SW 1271 (cell line): Measurements from ENCODE around the gene SSH2.
"Not testable (repeated sequence)": the region's sequence is repeated elsewhere in the genome, so short reads cannot be mapped to it uniquely, and the experiment has no call there.

Experiments
- DNase-seq, 2 experiments: peaks; one replicate each; lab custom pipeline; 2025; lab: John Stamatoyannopoulos, UW

Gene SSH2

DNA sequence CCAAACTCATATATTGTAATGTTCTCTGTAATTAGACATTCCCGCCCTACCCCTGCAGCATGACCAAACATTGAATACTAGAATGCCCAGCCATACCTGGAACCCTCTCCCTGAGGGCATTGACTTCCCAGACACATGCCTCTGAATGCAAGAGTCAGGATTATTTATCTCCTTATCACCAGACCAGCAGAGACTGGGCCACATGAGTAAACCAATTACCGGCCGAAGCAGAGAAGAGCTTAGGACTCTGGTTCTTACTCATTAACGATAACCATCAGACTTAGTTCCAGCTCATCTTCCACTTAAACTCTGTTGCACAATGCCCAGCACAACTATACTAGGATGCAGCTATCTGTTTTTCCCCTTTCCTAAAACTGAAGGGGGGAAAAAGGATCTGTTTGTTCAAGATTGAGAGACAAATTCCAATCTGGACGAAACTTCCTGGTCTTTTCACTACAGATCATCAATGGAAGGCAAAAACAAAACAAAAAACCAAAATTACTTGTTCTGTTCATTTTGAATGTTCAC lies 219.1 kb downstream of the SSH2 start:
- no peak for DNase-seq

DNA sequence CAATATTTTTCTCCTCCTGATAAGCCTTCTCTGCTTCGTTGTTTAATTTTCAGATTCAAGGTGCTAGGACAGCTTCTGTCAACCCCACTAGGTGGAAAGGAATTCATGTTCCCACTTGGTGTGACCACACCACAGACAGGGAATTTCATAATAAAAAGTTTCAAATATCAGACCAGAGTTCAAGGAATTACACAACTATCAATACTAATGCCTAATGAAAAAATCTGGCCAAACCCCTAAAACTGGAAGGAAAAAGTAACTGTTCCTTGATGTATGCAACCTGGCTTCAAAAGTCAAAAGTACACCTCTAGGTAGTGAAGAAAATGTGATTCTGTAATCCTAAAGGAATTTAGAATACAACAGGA lies 219.5 kb downstream of the SSH2 start:
- DNase-seq, result no peak

DNA sequence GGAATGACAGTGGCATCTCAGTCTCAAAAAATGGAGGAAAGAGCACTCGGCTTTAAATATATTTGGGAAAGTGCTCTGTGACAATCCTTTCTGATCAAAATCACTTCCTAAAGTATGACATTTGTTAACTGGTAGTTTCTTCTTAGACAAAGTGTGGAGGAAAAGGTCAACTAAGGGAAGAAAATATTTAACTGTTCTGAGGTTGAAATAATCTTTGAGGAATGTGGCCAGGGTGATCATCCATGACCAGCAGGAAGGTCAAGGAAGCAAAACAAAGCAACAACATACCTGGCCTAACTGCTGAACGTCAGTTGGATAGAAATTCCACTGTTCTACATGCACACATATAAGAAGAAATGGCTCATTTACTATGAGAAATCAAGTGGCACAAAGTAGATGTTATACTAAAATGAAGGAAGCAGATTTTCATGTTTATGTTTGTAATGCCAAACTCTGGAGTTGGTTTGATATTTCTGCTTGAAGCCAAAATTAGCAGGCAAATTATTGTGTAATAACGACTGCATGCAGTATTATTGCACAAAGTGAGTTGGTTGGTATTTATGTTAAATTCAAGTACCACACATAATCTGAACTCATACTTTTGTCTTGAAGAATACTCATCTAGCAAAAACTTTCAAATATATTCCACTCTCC lies 220.0 kb downstream of the SSH2 start:
- DNase-seq, result no peak

DNA sequence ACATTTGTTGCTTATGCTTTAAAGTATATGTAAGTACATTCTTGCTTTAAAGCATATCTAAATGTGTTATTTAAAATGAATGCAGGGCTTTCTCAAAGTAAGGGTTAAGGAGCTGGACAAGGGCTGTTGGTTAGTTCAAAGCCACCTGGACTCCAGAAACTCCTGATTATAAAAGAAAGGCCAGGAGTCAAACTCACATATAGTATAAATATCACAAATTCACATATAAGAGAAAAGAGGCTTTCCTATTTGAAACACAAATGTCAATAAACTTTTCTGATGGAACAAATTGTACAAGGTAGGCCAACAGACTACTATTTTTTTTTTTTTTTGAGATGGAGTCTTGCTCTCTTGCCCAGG lies 222.8 kb downstream of the SSH2 start:
- DNase-seq, result no peak

DNA sequence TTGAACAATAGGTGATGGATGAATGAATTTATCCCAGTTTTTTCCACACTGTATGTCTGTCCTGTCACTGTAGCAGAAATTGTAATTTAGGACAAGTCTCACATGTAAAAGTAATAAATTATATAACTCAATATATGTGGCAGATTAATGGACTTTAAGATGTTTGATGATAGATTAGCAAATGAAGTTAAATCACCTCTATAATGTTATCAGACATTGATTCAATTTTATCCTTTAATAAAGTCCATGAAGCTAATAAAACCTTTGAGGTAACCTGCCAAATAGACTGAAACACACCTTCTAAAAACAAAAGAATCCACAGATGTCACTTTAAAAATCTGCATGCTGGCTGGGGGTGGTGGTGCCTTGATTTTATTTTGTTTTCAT lies 224.0 kb downstream of the SSH2 start:
- DNase-seq, result no peak

DNA sequence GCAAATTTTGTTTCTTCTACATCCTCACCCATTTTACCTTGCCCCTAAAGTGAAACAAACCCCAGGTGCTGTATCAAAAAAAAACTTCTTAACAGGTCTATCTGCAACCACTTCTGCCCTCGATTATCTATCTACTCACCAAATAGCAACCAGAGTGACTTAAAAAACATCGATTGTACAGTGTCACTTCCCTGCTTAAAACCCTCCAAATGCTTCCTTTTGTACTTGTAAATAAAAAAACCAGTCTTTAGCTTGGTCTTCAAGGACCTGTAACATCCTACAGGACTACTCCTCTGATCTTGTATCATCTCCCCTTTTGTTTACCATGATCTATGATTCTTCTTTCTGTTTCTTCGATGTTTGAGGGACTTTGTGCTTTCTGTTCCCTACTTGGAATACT lies 224.6 kb downstream of the SSH2 start:
- DNase-seq, result no peak

DNA sequence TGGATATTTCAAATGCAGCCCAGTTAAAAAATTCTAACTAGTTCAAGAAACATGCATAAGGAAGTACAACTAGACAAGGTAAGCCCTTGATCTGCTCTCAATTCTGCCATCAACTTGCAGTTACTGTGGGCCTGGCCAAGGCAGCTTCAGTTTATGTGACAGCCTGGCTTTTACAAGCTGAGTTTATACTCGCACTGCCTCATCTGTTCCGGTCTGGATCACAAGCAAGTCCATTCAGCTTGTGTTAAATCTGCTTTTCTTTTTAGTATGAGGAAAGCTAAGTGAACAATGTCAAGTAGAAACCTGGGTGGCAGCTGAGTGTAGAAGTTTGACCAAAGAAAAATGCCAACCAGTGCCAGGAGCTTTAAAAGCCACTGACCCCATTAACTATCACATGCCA lies 230.7 kb downstream of the SSH2 start:
- DNase-seq, result no peak

DNA sequence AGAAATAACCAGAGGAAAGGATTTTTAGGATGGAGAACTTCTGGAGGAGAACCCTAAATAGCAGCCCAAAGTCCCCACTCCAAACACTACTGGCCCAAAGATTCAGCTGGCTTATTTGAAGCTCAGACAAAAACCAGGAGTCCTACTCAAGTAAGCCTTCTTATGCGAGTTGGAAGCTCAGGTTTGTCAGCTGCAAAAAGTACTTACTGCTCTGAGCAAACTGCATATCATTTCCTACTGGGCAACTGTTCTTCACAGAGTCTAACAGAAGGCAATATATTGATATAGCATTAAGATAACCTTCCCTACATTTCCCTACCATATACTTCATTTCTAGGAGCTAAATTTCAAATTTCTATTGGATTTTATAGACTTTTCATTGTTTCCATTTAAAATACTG lies 231.2 kb downstream of the SSH2 start:
- DNase-seq, result no peak

DNA sequence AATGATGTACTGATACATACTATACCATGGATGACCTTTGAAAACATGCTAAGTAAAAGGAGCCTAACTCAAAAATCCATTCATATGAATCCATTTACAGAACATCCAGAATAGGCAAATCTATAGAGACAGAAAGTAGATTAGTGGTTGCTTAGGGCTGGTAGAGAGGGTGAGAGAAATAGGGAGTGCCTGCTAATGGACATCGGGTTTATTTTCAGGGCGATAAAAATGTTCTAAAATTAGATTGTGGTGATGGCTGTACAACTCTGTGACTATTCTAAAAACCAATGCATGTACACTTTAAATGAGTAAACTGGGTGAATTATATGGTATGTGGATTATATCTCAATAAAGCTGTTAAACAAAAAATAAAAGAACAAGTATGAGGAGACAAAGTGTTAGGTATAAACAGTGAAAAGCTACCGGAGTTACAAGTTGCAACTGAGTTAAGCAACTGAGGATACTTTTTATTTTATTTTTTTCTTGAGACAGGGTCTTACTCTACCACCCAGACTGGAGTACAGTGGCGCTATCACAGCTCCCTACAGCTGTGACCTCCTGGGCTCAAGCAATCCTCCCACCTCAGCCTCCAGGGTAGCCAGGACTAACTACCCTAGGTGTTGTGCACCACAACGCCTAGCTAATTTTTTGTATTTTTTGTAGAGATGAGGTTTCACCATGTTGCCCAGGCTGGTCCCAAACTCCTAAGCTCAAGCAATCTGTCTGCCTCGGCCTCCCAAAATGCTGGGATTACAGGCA lies 231.8 kb downstream of the SSH2 start:
- DNase-seq, result no peak

DNA sequence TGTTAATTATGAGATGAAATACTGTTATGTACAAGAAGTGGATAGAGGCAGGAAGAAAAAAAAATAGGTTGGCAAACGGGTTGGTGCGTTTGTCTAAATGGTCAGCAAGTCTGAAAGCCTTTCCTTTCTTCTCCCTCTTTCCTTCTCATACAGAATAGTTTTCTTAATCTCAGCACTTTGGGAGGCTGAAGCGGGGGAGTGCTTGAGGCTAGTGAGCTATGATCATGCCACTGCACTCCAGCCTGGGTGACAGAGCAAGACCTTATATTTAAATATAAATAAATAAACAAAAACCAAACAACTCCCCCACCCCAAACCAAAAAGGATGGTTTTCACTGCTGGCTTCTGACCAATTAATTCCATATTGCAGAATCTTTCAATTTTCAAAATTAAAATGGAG lies 232.7 kb downstream of the SSH2 start:
- no peak for DNase-seq

DNA sequence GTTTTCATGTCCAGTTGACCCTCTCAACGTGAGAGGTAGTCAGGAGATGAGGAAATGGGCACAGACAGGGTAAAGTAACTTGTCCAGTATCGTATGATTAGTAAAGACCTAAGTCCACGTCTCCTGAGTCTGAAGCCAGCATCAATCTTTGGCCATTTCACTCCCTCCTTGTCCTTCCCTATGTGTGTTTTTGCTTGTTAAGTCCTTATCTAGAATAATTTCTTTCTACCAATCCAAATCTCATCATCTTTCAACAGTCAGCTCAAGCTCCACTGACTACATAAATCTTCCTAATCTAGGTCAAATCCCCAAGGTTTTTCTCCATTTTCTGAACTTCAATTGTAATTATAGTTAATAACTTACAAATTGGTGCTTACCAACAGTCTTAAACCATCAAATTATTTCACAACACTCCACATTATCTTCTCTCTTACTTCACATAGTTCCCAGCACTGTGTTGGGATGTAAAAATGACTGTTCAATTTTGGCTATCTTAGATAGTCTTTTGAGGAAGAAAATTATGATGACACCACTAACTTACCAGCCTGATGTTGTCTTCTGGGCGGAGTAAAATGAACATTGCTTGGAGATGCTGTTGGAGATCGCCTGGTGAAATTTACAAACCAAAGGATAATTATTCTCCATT lies 235.0 kb downstream of the SSH2 start:
- DNase-seq, result no peak

DNA sequence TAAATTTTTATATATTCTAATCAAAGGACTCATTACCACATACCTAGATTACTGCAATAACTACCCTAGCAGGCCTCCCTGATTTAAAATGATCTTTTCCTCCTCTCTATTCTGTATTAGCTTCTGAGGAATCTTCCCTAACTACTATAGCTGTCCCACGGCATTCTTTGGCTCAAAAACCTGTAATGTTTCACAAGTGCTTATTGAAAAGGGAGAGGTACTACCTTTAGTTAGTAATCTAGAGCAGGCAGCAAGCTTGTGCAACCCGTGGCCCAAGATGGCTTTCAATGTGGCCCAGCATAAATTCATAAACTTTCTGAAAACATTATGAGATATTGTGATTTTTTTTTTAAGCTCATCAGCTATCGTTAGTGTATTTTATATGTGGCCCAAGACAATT lies 236.3 kb downstream of the SSH2 start:
- no peak for DNase-seq

DNA sequence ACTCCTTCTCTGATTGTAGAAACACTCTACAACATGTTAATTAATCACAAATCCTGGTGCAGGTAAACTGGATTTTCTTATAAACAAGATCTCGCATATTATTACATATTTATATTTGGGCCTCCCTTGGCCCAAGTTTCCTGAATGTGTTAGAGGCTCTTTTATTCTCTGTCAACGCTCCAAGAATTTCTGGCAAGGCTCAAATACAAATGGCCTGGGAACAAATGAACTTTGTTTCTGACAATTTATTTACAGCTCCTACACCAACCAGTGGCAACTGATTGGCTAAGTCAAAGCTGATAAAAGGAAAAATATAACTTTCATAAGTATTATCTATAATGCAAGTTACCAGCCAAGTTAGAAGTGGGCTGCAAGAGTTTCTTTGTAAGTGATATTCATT lies 242.4 kb downstream of the SSH2 start:
- no peak for DNase-seq

DNA sequence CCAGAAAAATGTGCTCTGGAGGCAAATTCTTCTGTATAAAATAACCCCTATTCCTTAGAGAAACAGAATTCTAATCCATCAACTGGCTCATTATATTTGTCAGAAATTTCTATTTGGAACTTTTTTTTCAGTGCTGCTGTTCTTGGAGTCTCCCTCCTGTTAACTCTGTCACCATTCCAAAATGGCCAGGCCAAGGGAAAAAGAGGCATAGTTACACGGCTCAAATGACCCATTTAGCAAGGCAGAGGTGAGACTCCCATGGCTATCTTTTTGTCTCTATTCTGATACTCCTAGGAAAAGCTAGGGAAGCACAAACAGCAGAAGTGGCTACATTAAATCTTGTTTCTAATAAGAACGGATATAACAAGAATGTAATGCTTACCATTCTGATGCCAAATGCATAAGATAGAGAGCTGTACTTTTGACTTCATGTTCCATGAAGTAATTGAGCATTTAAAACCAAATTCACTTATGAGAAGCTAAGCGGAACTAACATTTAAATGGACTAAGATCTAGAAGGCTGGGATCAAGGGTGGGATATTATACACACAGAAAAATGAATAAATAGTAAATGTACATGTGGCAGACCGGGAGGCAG lies 242.9 kb downstream of the SSH2 start:
- no peak for DNase-seq

DNA sequence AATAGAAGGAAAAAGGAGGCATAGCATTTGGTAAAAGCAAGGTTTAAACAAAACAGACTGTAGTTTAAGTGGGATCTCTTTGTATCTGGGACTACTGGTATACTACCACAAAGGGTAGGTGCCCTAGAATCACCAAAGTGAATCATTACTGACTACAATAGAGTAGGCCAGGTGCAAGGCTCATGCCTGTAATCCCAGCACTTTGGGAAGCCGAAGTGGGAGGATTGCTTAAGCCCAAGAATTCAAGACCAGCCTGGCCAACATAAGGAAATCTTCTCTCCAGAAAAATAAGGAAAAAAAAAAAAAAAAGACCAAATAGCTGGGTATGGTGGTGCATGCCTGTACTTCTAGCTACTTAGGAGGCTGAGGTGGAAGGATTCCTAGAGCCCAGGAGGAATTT lies 246.5 kb downstream of the SSH2 start:
- no peak for DNase-seq

DNA sequence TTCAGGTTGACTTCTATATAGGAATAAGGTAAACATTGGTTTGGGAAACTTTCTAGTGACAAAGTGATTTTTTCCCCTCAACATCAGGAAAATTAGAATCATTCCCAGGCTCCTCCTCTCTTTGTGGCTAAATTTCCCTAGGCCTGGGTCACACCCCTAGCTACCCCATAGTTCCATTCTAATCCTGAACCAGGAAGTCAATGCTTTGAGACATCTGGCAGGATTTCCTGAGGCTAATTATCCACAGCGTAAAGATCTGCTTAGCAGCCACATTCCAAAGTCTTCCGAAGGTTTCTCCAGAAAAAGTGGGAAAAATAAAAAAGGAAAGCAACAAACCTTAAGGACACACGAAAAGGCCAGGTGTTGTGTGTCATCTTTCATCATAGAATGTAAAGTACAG lies 247.0 kb downstream of the SSH2 start:
- DNase-seq, result no peak

DNA sequence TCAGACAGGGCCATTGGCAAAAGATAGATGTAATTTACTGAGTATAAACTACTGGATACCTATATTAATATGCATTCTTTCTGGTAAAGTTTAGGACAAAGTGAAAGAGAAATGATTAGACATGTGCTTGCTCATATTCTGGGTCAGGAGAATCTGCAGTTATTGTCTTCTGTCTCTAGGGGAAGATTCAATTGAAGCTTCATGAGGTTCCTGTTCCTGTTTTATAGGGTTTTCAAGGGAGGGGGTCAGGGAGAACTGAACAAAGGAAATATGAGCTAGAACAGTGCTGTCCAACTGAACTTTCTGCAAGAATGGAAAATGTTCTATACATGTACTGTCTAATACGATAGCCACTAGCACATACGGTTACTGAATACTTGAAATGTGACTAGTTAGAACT lies 248.0 kb downstream of the SSH2 start:
- DNase-seq, result no peak

DNA sequence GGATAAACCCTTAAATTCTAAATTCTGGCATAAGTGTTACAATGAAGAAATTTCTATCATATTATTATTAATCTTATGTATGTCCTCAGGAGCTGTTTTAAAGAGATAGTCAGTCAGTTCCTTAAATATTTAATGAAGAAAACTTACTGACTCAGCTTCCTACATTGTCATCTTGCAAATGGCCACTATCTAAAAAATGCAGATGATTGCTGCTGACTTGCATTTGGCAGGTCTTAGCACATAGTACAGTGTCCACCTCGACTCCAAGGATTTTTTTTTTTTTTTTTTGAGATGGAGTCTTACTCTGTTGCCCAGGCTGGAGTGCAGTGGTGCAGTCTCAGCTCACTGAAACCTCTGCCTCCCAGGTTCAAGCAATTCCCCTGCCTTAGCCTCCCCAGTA lies 252.2 kb downstream of the SSH2 start:
- no peak for DNase-seq

DNA sequence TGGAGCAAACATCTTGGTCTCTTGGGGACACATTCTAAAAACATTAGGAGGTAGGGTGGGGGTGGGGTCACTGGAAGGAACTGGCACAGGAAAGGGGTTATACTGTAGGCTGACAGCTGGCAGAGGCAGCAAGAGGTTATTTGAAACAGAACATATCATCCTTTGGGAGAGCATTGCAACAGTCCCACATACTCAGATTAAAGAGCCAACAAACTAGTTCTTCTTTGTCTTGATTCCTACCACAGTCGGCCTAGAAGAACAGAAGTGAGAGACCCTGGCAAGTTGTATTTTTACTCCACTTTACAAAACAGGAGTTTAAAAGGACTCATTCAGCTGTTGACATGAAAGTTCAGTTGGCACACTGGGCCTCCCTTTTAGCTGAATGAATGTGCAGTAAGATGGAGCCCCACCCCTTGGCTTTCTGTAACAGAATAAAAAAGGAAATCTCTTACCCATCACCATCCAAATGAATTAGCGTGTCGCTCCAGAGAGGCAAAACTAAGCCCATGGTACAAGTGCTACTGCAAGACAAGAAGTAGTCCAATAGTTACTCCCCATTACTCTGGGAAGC lies 252.7 kb downstream of the SSH2 start:
- DNase-seq, result no peak

DNA sequence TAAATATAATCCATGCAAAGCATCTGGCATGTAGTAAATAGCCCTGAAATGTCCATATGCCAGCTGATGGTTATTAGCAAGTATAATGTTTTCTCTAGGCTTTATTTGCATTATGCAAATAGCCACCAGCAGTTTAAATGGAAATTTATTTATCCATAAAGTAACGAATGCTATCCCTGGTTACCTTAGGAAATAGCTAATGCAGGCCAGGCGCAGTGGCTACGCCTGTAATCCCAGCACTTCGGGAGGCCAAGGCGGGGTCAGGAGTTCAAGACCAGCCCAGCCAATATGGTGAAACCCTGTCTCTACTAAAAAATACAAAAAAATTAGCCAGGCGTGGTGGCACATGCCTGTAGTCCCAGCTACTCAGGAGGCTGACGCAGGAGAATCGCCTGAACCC lies 254.1 kb downstream of the SSH2 start:
- DNase-seq, result not testable (repeated sequence)

DNA sequence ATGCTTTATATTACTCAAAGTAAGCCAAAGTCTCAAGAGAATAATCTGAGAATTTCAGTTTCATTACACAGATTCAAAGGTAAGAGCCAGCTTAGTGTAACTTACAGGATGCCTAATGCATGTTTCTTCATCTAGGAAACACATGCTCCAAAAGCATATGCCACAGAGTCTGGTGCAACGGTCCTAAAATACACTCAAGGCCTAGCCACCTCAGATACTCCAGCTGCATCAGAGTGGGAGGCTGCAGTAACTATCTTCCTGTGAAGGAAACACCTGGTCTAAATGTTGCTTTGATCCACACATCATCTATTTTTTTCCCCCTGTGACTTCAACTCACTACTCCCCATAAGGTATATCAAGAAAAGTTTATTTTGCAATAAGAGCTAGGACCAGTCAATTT lies 255.7 kb downstream of the SSH2 start:
- no peak for DNase-seq

DNA sequence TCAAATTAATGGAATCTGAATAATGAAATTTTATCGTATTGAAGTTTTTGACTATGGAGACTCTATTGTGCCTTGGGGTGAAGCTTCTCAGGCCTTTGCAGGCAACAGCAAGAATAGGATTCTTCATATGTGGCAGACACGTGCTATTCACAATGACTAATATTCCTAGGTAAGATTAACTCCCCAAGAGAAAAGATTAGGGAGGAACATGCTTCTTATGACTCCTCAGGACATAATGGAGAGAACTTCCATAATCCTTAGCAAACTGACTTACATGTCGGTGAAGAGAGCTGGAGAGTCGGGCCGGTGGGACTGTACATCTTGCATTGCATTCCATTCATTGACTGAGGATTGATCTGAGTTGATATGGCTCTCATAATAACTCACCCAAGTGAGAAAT lies 258.4 kb downstream of the SSH2 start:
- DNase-seq, result no peak

DNA sequence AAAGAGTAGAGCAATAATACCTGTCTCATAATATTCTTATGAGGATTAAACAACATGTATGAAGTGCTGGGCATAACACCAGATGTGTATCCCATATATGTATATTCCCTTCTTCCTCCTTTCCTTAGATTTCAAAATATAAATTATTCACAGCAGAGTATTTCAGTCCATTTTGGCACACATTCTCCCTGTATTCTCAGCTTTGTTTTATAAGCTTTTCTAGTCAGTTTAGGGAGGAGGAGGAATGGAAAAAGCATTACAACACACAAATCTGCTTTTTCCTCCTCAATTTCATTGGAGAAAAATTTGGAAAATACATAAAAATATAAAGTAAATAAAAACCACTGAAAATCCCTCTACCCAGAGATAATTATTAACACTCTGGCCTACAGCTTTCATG lies 260.8 kb downstream of the SSH2 start:
- DNase-seq, result no peak
